Ascending aorta (tissue), 2 donors: Measurements from ENCODE around the gene PPOX. TPM values are rescaled to one million over a fixed set of nuclear protein-coding genes. Genes with fewer than 3 reads are reported as not detected.

Source experiments
- DNase-seq, 2 donors: peaks; one replicate each; pipeline ENCODE4 v3.0.0-alpha.2; 2019; ENCODE audit warnings: low spot score in 2 of 2
- H3K27ac ChIP-seq, 2 donors: fragments of 200-600 bp; sonication (generic); one replicate each; pipeline ENCODE4 v1.5.1; 2016 to 2017; ENCODE audit warnings: mild to moderate bottlenecking in 1 of 2
- H3K27me3 ChIP-seq: fragments of 200-600 bp; sonication (generic); one replicate; pipeline ENCODE4 v1.5.1; 2017
- H3K36me3 ChIP-seq, 2 donors: fragments of 200-600 bp; sonication (generic); one replicate each; pipeline ENCODE4 v1.5.1; 2016
- H3K4me1 ChIP-seq, 2 donors: fragments of 200-600 bp; sonication (generic); one replicate each; pipeline ENCODE4 v1.5.1; 2016 to 2017; ENCODE audit warnings: mild to moderate bottlenecking in 1 of 2
- H3K4me3 ChIP-seq, 2 donors: fragments of 200-600 bp; sonication (generic); one replicate each; pipeline ENCODE4 v1.5.1; 2016 to 2017; ENCODE audit warnings: mild to moderate bottlenecking in 1 of 2
- H3K9me3 ChIP-seq, 2 donors: fragments of 200-600 bp; sonication (generic); one replicate each; pipeline ENCODE4 v1.5.1; 2016
- CTCF ChIP-seq, 3 experiments: fragments of 200-600 bp in 2 of 3; fragments of 450-650 bp in 1 of 3; sonication (generic) in 2 of 3; IDR thresholded peaks; one replicate each; pipeline ENCODE4 v1.5.1; 2016 to 2019; ENCODE audit warnings: antibody characterized with exemption in 3 of 3, mild to moderate bottlenecking in 1 of 3, moderate library complexity in 1 of 3
- intact Hi-C: fragments of 100-400 bp; cut with DNase I; formaldehyde crosslinking; loops from one replicate; pipeline ENCODE4 v1.15.1; 2023
- total RNA-seq: library from RNA; depleted of rRNA; stranded (reverse); fragments of >200 nt; gene quantifications from one replicate; pipeline ENCODE4 v1.1.0, GENCODE V29; 2016

The PPOX gene
- total RNA-seq, 1 donor from 2014 or later = 4.8 TPM

- H3K27ac ChIP-seq = peak overlapping the region; percentile 24 to 30
- H3K36me3 ChIP-seq = no peaks in the 10 kb centered on the region
- H3K4me3 ChIP-seq = peak overlapping the region in 1 of 2 donors; percentile 30
- no peaks in the 10 kb centered on the region for H3K27me3 ChIP-seq
- intact Hi-C loops = no loop called here
- no peak for TF ChIP-seq CTCF (IDR thresholded peaks at IDR 0.05)
- no peak for DNase-seq
- no peaks in the 10 kb centered on the region for H3K9me3 ChIP-seq
- peaks cover 3 to 16% of the 10 kb centered on the region in 2 donors for H3K4me1 ChIP-seq
Observed at GRCh38 chr1:161196111-161196510, 29.9 kb downstream of the PPOX start.

GRCh38 chr1:161196521-161197451 is 30.6 kb downstream of the PPOX start:
- TF ChIP-seq CTCF (IDR thresholded peaks at IDR 0.05) = no peak
- Histone ChIP-seq H3K27ac (peak overlapping the region; percentile 24 to 97), H3K27me3 (no peaks in the 10 kb centered on the region), H3K9me3 (no peaks in the 10 kb centered on the region), H3K4me1 (peaks cover 3 to 22% of the 10 kb centered on the region in 2 donors), H3K36me3 (no peaks in the 10 kb centered on the region), H3K4me3 (peak overlapping the region; percentile 30 to 51)
- no peak for DNase-seq
- intact Hi-C loops = no loop called here

GRCh38 chr1:161197560-161198193 is 31.5 kb downstream of the PPOX start:
- no peak for TF ChIP-seq CTCF (IDR thresholded peaks at IDR 0.05)
- Histone ChIP-seq H3K27me3 (no peaks in the 10 kb centered on the region), H3K4me1 (peaks cover 3 to 22% of the 10 kb centered on the region in 2 donors), H3K9me3 (no peaks in the 10 kb centered on the region), H3K4me3 (peak overlapping the region; percentile 47 to 51), H3K36me3 (no peaks in the 10 kb centered on the region), H3K27ac (peak overlapping the region; percentile 92 to 97)
- intact Hi-C loops = no loop called here
- DNase-seq = no peak

GRCh38 chr1:161198194-161198896 is 32.1 kb downstream of the PPOX start:
- no peak for TF ChIP-seq CTCF (IDR thresholded peaks at IDR 0.05)
- H3K4me3 ChIP-seq = peak overlapping the region; percentile 47 to 51
- H3K36me3 ChIP-seq = no peaks in the 10 kb centered on the region
- H3K9me3 ChIP-seq = no peaks in the 10 kb centered on the region
- no peaks in the 10 kb centered on the region for H3K27me3 ChIP-seq
- H3K4me1 ChIP-seq = peaks cover 8 to 29% of the 10 kb centered on the region in 2 donors
- H3K27ac ChIP-seq = peak overlapping the region; percentile 92 to 97
- intact Hi-C loops = no loop called here
- DNase-seq = no peak

GRCh38 chr1:161198897-161199431 is 32.7 kb downstream of the PPOX start, which contains the start of gene ADAMTS4:
ADAMTS4 (minus strand) TSS chr1:161199054; CDS start chr1:161198627, 427 bp downstream.
- intact Hi-C loops = no loop called here
- peak within 1 kb of the TSS; percentile 47 to 51 for H3K4me3 ChIP-seq
- no peaks in the 10 kb centered on the region for H3K27me3 ChIP-seq
- H3K27ac ChIP-seq = peak within 1 kb of the TSS; percentile 92 to 97
- no peaks in the 10 kb centered on the region for H3K36me3 ChIP-seq
- no peaks in the 10 kb centered on the region for H3K9me3 ChIP-seq
- TF ChIP-seq CTCF (IDR thresholded peaks at IDR 0.05) = no peak
- H3K4me1 ChIP-seq = peaks cover 8 to 32% of the 10 kb centered on the region in 2 donors
- peak in 1 of 2 donors; percentile 86 for DNase-seq
